Retinal pigment epithelial cell (primary cell): ENCODE data around the gene PLXNA4.

Experiments
- DNase-seq: peaks from one replicate; pipeline ENCODE4 v3.0.0-alpha.2; 2010; ENCODE audit warnings: low read depth
- H3K4me3 ChIP-seq: 2 replicates; pipeline ENCODE4 v1.5.1; 2011; ENCODE audit warnings: mild to moderate bottlenecking, low read length, control low read depth, moderate library complexity
- TF ChIP-seq, protein P1 (sequence below): conservative IDR thresholded peaks from 2 replicates; pipeline ENCODE4 v1.5.1; 2011; ENCODE audit warnings: low read depth, low read length, control low read depth, inconsistent platforms

The PLXNA4 gene

DNA sequence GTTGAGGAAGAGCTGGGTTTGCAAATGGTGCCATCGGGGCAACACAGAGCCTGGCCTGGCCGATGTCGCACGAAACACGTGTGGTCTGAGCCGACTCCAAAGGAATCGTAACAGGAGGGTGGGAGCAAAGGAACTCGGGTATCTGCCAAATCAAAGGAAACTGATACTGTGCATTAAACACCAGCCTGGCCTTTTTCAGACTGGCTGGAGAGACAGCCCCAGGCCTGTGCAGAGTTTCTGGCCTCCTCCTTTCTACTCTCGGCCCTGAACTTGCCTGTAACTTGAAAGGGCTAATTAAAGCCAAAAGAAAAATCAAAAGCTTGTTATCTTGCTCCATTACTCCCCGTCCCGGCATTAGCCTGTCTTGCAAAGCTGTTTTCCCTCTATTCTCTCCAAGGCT, 71.4 kb downstream of the PLXNA4 start:
- TF ChIP-seq, protein P1, sequence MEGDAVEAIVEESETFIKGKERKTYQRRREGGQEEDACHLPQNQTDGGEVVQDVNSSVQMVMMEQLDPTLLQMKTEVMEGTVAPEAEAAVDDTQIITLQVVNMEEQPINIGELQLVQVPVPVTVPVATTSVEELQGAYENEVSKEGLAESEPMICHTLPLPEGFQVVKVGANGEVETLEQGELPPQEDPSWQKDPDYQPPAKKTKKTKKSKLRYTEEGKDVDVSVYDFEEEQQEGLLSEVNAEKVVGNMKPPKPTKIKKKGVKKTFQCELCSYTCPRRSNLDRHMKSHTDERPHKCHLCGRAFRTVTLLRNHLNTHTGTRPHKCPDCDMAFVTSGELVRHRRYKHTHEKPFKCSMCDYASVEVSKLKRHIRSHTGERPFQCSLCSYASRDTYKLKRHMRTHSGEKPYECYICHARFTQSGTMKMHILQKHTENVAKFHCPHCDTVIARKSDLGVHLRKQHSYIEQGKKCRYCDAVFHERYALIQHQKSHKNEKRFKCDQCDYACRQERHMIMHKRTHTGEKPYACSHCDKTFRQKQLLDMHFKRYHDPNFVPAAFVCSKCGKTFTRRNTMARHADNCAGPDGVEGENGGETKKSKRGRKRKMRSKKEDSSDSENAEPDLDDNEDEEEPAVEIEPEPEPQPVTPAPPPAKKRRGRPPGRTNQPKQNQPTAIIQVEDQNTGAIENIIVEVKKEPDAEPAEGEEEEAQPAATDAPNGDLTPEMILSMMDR: no peak

DNA sequence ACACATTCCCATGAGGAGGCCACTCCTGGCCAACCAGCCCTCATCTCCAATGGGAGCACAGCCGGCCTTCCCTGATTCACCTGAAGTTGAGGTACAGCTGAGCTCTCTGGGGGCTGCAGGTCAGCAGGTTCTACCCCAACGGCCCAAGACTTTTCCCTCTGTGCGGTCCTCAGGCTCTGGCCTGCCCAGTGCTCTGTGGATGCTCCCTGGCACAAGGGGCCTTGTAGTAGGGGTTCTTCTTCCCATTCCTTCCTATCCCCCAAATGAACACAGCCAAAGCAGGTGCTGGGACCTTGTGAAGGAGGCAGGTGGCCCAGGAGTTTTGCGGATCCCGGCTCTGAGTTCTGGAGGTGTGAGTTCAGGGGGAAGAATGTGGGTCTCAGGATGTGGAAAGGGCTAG, 72.2 kb downstream of the PLXNA4 start:
- TF ChIP-seq, protein P1: no peak
- DNase-seq: no peak
- H3K4me3 ChIP-seq: no peak overlapping the region

More for the DNA sequence above, 71.4 kb downstream of the PLXNA4 start:
- no peak overlapping the region for H3K4me3 ChIP-seq
- DNase-seq: no peak

GRCh38 chr7:132503415-132503814, 72.9 kb downstream of the PLXNA4 start:
- H3K4me3 ChIP-seq: no peak overlapping the region
- TF ChIP-seq, protein P1: no peak
- DNase-seq: no peak

- no peak overlapping the region for H3K4me3 ChIP-seq
- no peak for DNase-seq
- TF ChIP-seq, protein P1: no peak
Observed at GRCh38 chr7:132501956-132502355, 74.3 kb downstream of the PLXNA4 start.

DNA sequence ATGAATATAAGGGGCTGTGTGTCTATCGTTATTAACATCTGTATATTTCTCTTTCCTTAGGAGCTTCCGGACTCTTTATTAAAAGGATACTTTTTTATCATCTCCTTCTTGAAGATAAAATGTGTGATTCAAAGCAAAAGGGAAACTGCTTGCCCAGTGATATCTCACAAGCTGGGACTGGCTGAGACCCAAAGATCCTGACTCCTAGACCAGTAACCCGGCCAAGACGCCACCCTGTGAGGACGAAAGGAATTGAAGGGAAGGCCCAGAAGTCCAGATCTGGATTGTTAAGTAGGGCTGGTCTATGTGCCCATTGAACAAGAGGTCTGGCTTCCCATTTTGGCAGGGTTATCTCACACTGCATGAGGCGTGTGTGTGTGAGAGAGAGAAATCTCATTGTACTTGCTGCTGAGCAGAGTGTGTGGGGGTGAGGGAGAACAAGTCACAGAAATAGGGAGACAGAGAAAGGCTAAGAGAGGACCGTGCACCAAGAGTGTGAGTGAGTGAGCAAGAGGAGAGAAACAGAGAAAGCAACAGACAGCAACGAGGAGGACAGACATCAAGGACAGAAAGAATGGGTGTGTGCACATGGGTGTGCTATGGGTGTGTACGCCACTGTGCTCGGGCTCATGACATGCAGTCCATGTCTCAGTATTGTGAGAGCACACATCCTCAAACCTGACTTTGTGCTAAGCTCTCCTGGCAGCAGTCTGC, 75.4 kb downstream of the PLXNA4 start:
- H3K4me3 ChIP-seq: no peak overlapping the region
- TF ChIP-seq, protein P1: no peak
- DNase-seq: no peak

DNA sequence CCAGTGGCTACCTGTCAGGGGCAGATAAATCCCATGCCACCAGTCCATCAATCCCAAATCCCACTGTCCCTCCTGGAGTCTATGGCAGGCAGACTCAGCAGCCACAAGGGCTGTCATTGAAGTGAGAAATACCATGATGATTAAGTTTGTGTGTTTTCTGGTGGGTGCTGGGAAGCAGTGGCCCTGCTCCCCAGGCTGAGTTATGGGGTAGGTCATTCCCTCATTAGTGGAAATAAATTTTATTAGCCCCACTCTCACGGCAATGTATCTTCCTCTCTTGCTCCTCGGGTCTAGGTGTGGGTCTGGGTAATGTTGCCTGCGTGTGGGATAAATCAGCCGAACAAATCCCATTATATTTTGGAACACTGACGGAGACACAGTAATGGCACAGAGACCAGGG, 76.8 kb downstream of the PLXNA4 start:
- TF ChIP-seq, protein P1: no peak
- H3K4me3 ChIP-seq: no peak overlapping the region
- no peak for DNase-seq

DNA sequence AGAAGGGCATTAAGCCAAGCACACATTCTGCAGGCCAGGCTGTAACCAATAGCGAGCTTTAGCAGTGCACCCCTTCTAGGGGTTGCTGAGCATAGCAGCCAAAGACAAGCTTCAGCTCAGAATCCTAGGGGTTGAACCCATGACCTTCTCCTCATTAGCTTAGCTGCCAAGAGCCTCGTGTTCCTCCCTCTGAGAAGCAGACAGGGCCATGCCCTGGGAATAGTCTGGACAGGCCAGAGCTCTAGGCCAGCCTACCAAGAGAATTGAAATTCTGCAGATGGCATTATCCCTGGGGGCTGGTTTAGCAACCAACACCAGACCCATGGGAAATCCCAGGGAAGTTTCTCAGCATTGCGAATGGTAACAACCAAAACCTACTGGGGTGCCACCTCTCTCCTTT, 77.2 kb downstream of the PLXNA4 start:
- TF ChIP-seq, protein P1: no peak
- no peak for DNase-seq
- H3K4me3 ChIP-seq: no peak overlapping the region
